Gastroesophageal sphincter (tissue), 3 donors: Measurements from ENCODE around the gene RNF213.

Source experiments
- EP300 ChIP-seq: sonication (generic); formaldehyde crosslinking; IDR thresholded peaks from one replicate; pipeline ENCODE4 v1.6.1; 2017; ENCODE audit warnings: antibody characterized with exemption, mild to moderate bottlenecking
- TF ChIP-seq, protein P1 (sequence below), 4 experiments: fragments of 200-600 bp in 2 of 4; fragments of 450-650 bp in 2 of 4; sonication (generic) in 1 of 4; IDR thresholded peaks; one replicate each; pipeline ENCODE4 v1.5.1; 2017 to 2019; ENCODE audit warnings: antibody characterized with exemption in 4 of 4, mild to moderate bottlenecking in 2 of 4, moderate library complexity in 2 of 4

DNA sequence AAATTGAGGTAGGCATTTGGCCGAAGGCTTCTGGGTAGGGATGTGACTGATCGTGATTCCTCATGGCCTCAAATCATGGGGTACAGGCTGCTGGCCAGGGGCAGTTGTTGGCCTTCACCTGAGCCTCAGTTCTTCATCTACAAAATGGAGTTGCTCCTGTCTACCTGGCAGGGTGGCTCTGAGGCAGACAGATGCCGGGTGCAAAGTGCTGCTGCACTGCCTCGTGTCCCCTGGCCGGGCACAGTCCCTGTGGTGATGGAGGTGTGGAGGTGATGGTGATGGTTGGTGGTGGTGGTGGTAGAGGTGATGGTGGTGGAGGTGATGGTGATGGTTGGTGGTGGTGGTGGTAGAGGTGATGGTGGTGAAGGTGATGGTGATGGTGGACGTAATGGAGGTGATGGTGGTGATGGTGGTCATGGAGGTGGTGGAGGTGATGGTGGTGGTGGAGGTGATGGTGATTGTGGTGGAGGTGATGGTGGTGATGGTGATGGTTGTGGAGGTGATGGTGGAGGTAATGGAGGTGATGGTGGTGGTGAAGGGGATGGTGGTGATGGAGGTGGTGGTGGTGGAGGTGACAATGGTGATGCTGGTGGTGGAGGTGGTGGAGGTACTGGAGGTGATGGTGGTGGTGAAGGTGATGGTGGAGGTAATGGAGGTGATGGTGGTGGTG lies 52.6 kb downstream of the RNF213 start:
- no peak for TF ChIP-seq EP300
- TF ChIP-seq, protein P1, sequence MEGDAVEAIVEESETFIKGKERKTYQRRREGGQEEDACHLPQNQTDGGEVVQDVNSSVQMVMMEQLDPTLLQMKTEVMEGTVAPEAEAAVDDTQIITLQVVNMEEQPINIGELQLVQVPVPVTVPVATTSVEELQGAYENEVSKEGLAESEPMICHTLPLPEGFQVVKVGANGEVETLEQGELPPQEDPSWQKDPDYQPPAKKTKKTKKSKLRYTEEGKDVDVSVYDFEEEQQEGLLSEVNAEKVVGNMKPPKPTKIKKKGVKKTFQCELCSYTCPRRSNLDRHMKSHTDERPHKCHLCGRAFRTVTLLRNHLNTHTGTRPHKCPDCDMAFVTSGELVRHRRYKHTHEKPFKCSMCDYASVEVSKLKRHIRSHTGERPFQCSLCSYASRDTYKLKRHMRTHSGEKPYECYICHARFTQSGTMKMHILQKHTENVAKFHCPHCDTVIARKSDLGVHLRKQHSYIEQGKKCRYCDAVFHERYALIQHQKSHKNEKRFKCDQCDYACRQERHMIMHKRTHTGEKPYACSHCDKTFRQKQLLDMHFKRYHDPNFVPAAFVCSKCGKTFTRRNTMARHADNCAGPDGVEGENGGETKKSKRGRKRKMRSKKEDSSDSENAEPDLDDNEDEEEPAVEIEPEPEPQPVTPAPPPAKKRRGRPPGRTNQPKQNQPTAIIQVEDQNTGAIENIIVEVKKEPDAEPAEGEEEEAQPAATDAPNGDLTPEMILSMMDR (IDR thresholded peaks at IDR 0.05), result no peak
